Suprapubic skin (tissue), 4 donors: ENCODE measurements around the gene TSKU.

Experiments used
- CTCF ChIP-seq, 2 donors: fragments of 200-600 bp in 1 of 2; fragments of 450-650 bp in 1 of 2; sonication (generic) in 1 of 2; IDR thresholded peaks; one replicate each; pipeline ENCODE4 v1.5.1; 2016 to 2019; ENCODE audit warnings: antibody characterized with exemption in 2 of 2, mild to moderate bottlenecking in 1 of 2, moderate library complexity in 1 of 2
- EP300 ChIP-seq: sonication (generic); formaldehyde crosslinking; IDR thresholded peaks from one replicate; pipeline ENCODE4 v1.6.1; 2017; ENCODE audit warnings: antibody characterized with exemption
- POLR2A ChIP-seq, 2 donors: fragments of 450-650 bp; IDR thresholded peaks; one replicate each; pipeline ENCODE4 v1.6.1; 2017; ENCODE audit warnings: antibody characterized with exemption in 2 of 2, mild to moderate bottlenecking in 2 of 2, moderate library complexity in 2 of 2
- POLR2AphosphoS5 ChIP-seq, 3 donors: sonication (generic); formaldehyde crosslinking; IDR thresholded peaks; one replicate each; pipeline ENCODE4 v1.6.1; 2017; ENCODE audit warnings: antibody characterized with exemption in 3 of 3

- TF ChIP-seq CTCF (IDR thresholded peaks at IDR 0.05) (no peak), POLR2A (IDR thresholded peaks at IDR 0.05) (no peak), EP300 (no peak), POLR2AphosphoS5 (IDR thresholded peaks at IDR 0.05) (no peak)
Observed at GRCh38 chr11:76822406-76822805, 39.2 kb downstream of the TSKU start.
